WTC11 (cell line): Measurements from ENCODE around the gene CPE. TPM values are rescaled to one million over a fixed set of nuclear protein-coding genes. Genes with fewer than 3 reads are reported as not detected.

Source experiments
- ATAC-seq: fragments of 200-7000 bp; cut with Tn5 transposase; 2 replicates; pipeline ENCODE4 v1.10.0; 2021; ENCODE audit warnings: mild to moderate bottlenecking, moderate library complexity
- CTCF ChIA-PET: fragments of 300-600 bp; sonication (Branson Sonifier 250); formaldehyde crosslinking; loops from one replicate; lab custom pipeline; 2021; ENCODE audit warnings: antibody characterized with exemption; lab: Charles Lee
- POLR2A ChIA-PET: fragments of 350-600 bp; sonication (Branson Sonifier 250); formaldehyde crosslinking; loops from one replicate; lab custom pipeline; 2021; ENCODE audit warnings: antibody characterized with exemption; lab: Charles Lee
- DNase-seq: peaks from one replicate; pipeline ENCODE4 v3.0.0; 2021; ENCODE audit warnings: low spot score
- H3K27ac Mint-ChIP-seq: 2 replicates; pipeline ENCODE4 v1.8.0; 2021; ENCODE audit warnings: mixed read lengths
- H3K27me3 Mint-ChIP-seq: 2 replicates; pipeline ENCODE4 v1.8.0; 2021; ENCODE audit warnings: low read depth, mild to moderate bottlenecking, moderate library complexity, mixed read lengths
- H3K36me3 Mint-ChIP-seq: 2 replicates; pipeline ENCODE4 v1.8.0; 2021; ENCODE audit warnings: mixed read lengths
- H3K4me1 Mint-ChIP-seq: 2 replicates; pipeline ENCODE4 v1.8.0; 2022; ENCODE audit warnings: mixed read lengths
- H3K4me3 Mint-ChIP-seq: 2 replicates; pipeline ENCODE4 v1.8.0; 2021; ENCODE audit warnings: mild to moderate bottlenecking, moderate library complexity, mixed read lengths
- H3K9me3 Mint-ChIP-seq: 2 replicates; pipeline ENCODE4 v1.8.0; 2021; ENCODE audit warnings: mixed read lengths
- CREM ChIP-seq: sonication (generic); formaldehyde crosslinking; IDR thresholded peaks from 2 replicates; pipeline ENCODE4 v1.8.1; 2022; ENCODE audit warnings: mild to moderate bottlenecking, missing genetic modification reagents, moderate library complexity
- ESRRA ChIP-seq: sonication (generic); formaldehyde crosslinking; IDR thresholded peaks from 2 replicates; pipeline ENCODE4 v1.8.1; 2022; ENCODE audit warnings: mild to moderate bottlenecking, missing genetic modification reagents, borderline replicate concordance
- FOXJ3 ChIP-seq: sonication (generic); formaldehyde crosslinking; IDR thresholded peaks from 2 replicates; pipeline ENCODE4 v1.9.0; 2021; ENCODE audit warnings: missing genetic modification reagents, mild to moderate bottlenecking, borderline replicate concordance
- GABPB1 ChIP-seq: sonication (generic); formaldehyde crosslinking; IDR thresholded peaks from 2 replicates; pipeline ENCODE4 v1.8.1; 2023; ENCODE audit warnings: mild to moderate bottlenecking, missing genetic modification reagents
- IRF2 ChIP-seq: sonication (generic); formaldehyde crosslinking; IDR thresholded peaks from 2 replicates; pipeline ENCODE4 v1.8.0; 2022; ENCODE audit warnings: low read depth, missing genetic modification reagents, borderline replicate concordance
- NFYB ChIP-seq: sonication (generic); formaldehyde crosslinking; conservative IDR thresholded peaks from 2 replicates; pipeline ENCODE4 v1.8.0; 2022; ENCODE audit warnings: low read depth, missing genetic modification reagents
- NR3C1 ChIP-seq: sonication (generic); formaldehyde crosslinking; conservative IDR thresholded peaks from 2 replicates; pipeline ENCODE4 v1.8.1; 2023; ENCODE audit warnings: low read depth, mild to moderate bottlenecking, missing genetic modification reagents
- SMAD4 ChIP-seq: sonication (generic); formaldehyde crosslinking; IDR thresholded peaks from 2 replicates; pipeline ENCODE4 v1.8.0; 2022; ENCODE audit warnings: mild to moderate bottlenecking, missing genetic modification reagents
- SOX15 ChIP-seq: fragments of 250-450 bp; sonication (Bioruptor Pico); IDR thresholded peaks from 2 replicates; pipeline ENCODE4 v1.9.0; 2021; ENCODE audit warnings: mild to moderate bottlenecking
- ZNF138 ChIP-seq: sonication (generic); formaldehyde crosslinking; conservative IDR thresholded peaks from 2 replicates; pipeline ENCODE4 v1.8.1; 2022; ENCODE audit warnings: mild to moderate bottlenecking, moderate library complexity, missing genetic modification reagents
- ZNF232 ChIP-seq: sonication (generic); formaldehyde crosslinking; IDR thresholded peaks from 2 replicates; pipeline ENCODE4 v1.8.0; 2022; ENCODE audit warnings: mild to moderate bottlenecking, missing genetic modification reagents
- ZNF263 ChIP-seq: sonication (generic); formaldehyde crosslinking; IDR thresholded peaks from 2 replicates; pipeline ENCODE4 v1.8.1; 2022; ENCODE audit warnings: low read depth, mild to moderate bottlenecking, moderate library complexity, missing genetic modification reagents
- ZNF416 ChIP-seq: fragments of 250-450 bp; sonication (Bioruptor Pico); IDR thresholded peaks from 2 replicates; pipeline ENCODE4 v1.9.0; 2021; ENCODE audit warnings: mild to moderate bottlenecking, inconsistent platforms
- total RNA-seq: library from RNA; stranded (reverse); gene quantifications from 3 replicates; pipeline ENCODE4 v1.2.3, GENCODE V29; 2021
- TF ChIP-seq, protein P1 (sequence below): sonication (generic); formaldehyde crosslinking; IDR thresholded peaks from 2 replicates; pipeline ENCODE4 v1.8.0; 2023; ENCODE audit warnings: missing genetic modification reagents
- TF ChIP-seq, protein P2 (sequence below): sonication (generic); formaldehyde crosslinking; IDR thresholded peaks from 2 replicates; pipeline ENCODE4 v1.8.0; 2023; ENCODE audit warnings: missing genetic modification reagents, mild to moderate bottlenecking, borderline replicate concordance
- TF ChIP-seq, protein P3 (sequence below): sonication (generic); formaldehyde crosslinking; IDR thresholded peaks from 2 replicates; pipeline ENCODE4 v1.8.1; 2023; ENCODE audit warnings: mild to moderate bottlenecking, missing genetic modification reagents, moderate library complexity
- TF ChIP-seq, protein P4 (sequence below): sonication (generic); formaldehyde crosslinking; IDR thresholded peaks from 2 replicates; pipeline ENCODE4 v1.8.1; 2022; ENCODE audit warnings: low read depth, missing genetic modification reagents, borderline replicate concordance
- TF ChIP-seq, protein P5 (sequence below): fragments of 250-450 bp; sonication (Bioruptor Pico); IDR thresholded peaks from 2 replicates; pipeline ENCODE4 v1.9.0; 2021; ENCODE audit warnings: moderate library complexity, mild to moderate bottlenecking, inconsistent platforms, borderline replicate concordance
- TF ChIP-seq, protein P6 (sequence below): sonication (generic); formaldehyde crosslinking; IDR thresholded peaks from 2 replicates; pipeline ENCODE4 v1.8.1; 2023; ENCODE audit warnings: mild to moderate bottlenecking, moderate library complexity, missing genetic modification reagents
- TF ChIP-seq, protein P7 (sequence below): sonication (generic); formaldehyde crosslinking; IDR thresholded peaks from 2 replicates; pipeline ENCODE4 v1.8.1; 2023; ENCODE audit warnings: mild to moderate bottlenecking, missing genetic modification reagents
- TF ChIP-seq, protein P8 (sequence below): sonication (generic); formaldehyde crosslinking; IDR thresholded peaks from 2 replicates; pipeline ENCODE4 v1.8.0; 2022; ENCODE audit warnings: mild to moderate bottlenecking, missing genetic modification reagents

CPE gene
- total RNA-seq, 1 experiment from 2014 or later: 9.2 TPM

DNA sequence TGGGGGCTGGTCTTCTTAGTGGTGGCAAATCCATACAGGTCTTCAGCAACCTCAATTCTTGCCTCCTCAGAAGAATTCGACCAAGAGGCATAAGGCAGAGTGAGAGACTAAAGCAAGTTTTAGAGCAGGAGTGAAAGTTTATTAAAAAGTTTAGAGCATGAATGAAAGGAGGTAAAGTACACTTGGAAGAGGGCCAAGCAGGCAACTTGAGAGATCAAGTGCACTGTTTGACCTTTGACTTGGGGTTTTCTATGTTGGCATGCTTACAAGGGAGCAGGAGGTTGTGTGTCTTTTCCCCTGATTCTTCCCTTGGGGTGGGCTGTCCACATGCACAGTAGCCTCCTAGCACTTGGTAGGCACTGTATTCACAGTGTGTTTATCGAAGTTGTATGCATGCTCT lies 91.2 kb downstream of the CPE start:
- CTCF ChIA-PET: no interaction called here
- peaks cover 4% of the 10 kb centered on the region; the same call in 1 of the 2 replicates for H3K27me3 Mint-ChIP-seq

DNA sequence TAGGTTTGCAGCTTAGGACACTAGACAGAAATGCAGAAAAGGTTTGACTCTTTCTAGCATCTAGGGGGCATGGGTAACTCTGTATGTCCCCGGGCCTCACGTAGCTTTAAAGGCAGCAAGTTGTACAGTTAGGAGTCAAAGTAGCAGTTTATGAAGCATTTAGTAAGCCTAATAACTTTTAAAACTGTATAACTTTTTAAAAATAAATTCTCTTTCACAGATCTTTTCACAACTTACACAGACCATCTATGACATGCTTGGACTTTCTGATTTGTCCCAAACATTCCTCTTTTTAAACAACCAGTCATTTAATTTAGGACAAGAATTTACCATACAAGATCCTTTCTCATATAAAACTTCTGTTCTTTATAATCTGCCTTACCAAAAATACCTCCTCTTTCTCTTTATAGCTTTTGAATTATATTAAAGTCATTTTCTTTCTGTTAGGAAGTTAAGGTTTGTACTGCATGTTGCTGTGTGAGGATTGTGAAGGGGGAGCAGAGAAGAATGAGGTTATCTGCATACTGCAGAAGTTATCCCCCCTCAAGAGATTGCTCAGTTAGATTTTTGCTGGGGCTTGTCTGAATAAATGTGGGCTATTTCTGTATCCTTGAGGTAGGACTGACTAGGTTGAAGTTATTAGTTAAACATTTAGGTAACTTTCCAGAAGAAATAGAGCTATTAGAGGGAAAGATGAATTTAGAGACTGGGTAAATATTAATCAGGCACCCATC lies 94.3 kb downstream of the CPE start:
- no peak for ATAC-seq
- H3K27ac Mint-ChIP-seq: no peak overlapping the region
- TF ChIP-seq GABPB1 (CRISPR knock-in tag): no peak
- TF ChIP-seq, protein P1, sequence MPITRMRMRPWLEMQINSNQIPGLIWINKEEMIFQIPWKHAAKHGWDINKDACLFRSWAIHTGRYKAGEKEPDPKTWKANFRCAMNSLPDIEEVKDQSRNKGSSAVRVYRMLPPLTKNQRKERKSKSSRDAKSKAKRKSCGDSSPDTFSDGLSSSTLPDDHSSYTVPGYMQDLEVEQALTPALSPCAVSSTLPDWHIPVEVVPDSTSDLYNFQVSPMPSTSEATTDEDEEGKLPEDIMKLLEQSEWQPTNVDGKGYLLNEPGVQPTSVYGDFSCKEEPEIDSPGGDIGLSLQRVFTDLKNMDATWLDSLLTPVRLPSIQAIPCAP (CRISPR knock-in tag): no peak
- no peak for TF ChIP-seq ZNF263 (CRISPR knock-in tag)
- TF ChIP-seq NFYB (CRISPR knock-in tag): no peak
- TF ChIP-seq, protein P2, sequence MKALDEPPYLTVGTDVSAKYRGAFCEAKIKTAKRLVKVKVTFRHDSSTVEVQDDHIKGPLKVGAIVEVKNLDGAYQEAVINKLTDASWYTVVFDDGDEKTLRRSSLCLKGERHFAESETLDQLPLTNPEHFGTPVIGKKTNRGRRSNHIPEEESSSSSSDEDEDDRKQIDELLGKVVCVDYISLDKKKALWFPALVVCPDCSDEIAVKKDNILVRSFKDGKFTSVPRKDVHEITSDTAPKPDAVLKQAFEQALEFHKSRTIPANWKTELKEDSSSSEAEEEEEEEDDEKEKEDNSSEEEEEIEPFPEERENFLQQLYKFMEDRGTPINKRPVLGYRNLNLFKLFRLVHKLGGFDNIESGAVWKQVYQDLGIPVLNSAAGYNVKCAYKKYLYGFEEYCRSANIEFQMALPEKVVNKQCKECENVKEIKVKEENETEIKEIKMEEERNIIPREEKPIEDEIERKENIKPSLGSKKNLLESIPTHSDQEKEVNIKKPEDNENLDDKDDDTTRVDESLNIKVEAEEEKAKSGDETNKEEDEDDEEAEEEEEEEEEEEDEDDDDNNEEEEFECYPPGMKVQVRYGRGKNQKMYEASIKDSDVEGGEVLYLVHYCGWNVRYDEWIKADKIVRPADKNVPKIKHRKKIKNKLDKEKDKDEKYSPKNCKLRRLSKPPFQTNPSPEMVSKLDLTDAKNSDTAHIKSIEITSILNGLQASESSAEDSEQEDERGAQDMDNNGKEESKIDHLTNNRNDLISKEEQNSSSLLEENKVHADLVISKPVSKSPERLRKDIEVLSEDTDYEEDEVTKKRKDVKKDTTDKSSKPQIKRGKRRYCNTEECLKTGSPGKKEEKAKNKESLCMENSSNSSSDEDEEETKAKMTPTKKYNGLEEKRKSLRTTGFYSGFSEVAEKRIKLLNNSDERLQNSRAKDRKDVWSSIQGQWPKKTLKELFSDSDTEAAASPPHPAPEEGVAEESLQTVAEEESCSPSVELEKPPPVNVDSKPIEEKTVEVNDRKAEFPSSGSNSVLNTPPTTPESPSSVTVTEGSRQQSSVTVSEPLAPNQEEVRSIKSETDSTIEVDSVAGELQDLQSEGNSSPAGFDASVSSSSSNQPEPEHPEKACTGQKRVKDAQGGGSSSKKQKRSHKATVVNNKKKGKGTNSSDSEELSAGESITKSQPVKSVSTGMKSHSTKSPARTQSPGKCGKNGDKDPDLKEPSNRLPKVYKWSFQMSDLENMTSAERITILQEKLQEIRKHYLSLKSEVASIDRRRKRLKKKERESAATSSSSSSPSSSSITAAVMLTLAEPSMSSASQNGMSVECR (CRISPR knock-in tag): no peak
- no peak for TF ChIP-seq IRF2
- no peak for TF ChIP-seq ZNF232 (CRISPR knock-in tag)
- no peak for TF ChIP-seq FOXJ3
- TF ChIP-seq, protein P3, sequence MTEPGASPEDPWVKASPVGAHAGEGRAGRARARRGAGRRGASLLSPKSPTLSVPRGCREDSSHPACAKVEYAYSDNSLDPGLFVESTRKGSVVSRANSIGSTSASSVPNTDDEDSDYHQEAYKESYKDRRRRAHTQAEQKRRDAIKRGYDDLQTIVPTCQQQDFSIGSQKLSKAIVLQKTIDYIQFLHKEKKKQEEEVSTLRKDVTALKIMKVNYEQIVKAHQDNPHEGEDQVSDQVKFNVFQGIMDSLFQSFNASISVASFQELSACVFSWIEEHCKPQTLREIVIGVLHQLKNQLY (CRISPR knock-in tag): no peak

More for the DNA sequence above, 91.2 kb downstream of the CPE start:
- POLR2A ChIA-PET: no interaction called here
- no peaks in the 10 kb centered on the region; the same call in 1 of the 2 replicates for H3K9me3 Mint-ChIP-seq
- H3K4me3 Mint-ChIP-seq: no peak overlapping the region
- H3K36me3 Mint-ChIP-seq: no peaks in the 10 kb centered on the region; the same call in 1 of the 2 replicates
- DNase-seq: no peak
- no peak for ATAC-seq
- H3K27ac Mint-ChIP-seq: no peak overlapping the region
- H3K4me1 Mint-ChIP-seq: no peaks in the 10 kb centered on the region
- no peak for TF ChIP-seq SOX15 (CRISPR knock-in tag)
- no peak for TF ChIP-seq NR3C1 (CRISPR knock-in tag)
- TF ChIP-seq, protein P4, sequence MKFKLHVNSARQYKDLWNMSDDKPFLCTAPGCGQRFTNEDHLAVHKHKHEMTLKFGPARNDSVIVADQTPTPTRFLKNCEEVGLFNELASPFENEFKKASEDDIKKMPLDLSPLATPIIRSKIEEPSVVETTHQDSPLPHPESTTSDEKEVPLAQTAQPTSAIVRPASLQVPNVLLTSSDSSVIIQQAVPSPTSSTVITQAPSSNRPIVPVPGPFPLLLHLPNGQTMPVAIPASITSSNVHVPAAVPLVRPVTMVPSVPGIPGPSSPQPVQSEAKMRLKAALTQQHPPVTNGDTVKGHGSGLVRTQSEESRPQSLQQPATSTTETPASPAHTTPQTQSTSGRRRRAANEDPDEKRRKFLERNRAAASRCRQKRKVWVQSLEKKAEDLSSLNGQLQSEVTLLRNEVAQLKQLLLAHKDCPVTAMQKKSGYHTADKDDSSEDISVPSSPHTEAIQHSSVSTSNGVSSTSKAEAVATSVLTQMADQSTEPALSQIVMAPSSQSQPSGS (CRISPR knock-in tag): no peak
- TF ChIP-seq, protein P5, sequence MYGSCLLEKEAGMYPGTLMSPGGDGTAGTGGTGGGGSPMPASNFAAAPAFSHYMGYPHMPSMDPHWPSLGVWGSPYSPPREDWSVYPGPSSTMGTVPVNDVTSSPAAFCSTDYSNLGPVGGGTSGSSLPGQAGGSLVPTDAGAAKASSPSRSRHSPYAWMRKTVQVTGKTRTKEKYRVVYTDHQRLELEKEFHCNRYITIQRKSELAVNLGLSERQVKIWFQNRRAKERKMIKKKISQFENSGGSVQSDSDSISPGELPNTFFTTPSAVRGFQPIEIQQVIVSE (CRISPR knock-in tag): no peak
- TF ChIP-seq CREM (CRISPR knock-in tag): no peak
- TF ChIP-seq ZNF138: no peak
- TF ChIP-seq, protein P6, sequence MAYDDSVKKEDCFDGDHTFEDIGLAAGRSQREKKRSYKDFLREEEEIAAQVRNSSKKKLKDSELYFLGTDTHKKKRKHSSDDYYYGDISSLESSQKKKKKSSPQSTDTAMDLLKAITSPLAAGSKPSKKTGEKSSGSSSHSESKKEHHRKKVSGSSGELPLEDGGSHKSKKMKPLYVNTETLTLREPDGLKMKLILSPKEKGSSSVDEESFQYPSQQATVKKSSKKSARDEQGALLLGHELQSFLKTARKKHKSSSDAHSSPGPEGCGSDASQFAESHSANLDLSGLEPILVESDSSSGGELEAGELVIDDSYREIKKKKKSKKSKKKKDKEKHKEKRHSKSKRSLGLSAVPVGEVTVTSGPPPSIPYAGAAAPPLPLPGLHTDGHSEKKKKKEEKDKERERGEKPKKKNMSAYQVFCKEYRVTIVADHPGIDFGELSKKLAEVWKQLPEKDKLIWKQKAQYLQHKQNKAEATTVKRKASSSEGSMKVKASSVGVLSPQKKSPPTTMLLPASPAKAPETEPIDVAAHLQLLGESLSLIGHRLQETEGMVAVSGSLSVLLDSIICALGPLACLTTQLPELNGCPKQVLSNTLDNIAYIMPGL (CRISPR knock-in tag): no peak
- TF ChIP-seq, protein P7, sequence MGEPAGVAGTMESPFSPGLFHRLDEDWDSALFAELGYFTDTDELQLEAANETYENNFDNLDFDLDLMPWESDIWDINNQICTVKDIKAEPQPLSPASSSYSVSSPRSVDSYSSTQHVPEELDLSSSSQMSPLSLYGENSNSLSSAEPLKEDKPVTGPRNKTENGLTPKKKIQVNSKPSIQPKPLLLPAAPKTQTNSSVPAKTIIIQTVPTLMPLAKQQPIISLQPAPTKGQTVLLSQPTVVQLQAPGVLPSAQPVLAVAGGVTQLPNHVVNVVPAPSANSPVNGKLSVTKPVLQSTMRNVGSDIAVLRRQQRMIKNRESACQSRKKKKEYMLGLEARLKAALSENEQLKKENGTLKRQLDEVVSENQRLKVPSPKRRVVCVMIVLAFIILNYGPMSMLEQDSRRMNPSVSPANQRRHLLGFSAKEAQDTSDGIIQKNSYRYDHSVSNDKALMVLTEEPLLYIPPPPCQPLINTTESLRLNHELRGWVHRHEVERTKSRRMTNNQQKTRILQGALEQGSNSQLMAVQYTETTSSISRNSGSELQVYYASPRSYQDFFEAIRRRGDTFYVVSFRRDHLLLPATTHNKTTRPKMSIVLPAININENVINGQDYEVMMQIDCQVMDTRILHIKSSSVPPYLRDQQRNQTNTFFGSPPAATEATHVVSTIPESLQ: no peak
- no peak for TF ChIP-seq ZNF416 (CRISPR knock-in tag)
- TF ChIP-seq, protein P8, sequence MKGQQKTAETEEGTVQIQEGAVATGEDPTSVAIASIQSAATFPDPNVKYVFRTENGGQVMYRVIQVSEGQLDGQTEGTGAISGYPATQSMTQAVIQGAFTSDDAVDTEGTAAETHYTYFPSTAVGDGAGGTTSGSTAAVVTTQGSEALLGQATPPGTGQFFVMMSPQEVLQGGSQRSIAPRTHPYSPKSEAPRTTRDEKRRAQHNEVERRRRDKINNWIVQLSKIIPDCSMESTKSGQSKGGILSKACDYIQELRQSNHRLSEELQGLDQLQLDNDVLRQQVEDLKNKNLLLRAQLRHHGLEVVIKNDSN: no peak
- no peak for TF ChIP-seq ESRRA (CRISPR knock-in tag)
- TF ChIP-seq SMAD4 (CRISPR knock-in tag): no peak

More for the DNA sequence above, 94.3 kb downstream of the CPE start:
- H3K9me3 Mint-ChIP-seq: peaks cover 16% of the 10 kb centered on the region
- POLR2A ChIA-PET: no interaction called here
- no peak for DNase-seq
- H3K27me3 Mint-ChIP-seq: peaks cover 7% of the 10 kb centered on the region
- CTCF ChIA-PET: no interaction called here
- no peak overlapping the region for H3K4me3 Mint-ChIP-seq
- peaks cover 3% of the 10 kb centered on the region for H3K36me3 Mint-ChIP-seq
- H3K4me1 Mint-ChIP-seq: no peaks in the 10 kb centered on the region
